HG03103 (cell line): ENCODE data around the gene NAB2.
A peak's percentile ranks its signal among the peaks of the same experiment; 100 is the strongest.
"Not testable (repeated sequence)": the region's sequence is repeated elsewhere in the genome, so short reads cannot be mapped to it uniquely, and the experiment has no call there.

Experiments used
- ATAC-seq: cut with Tn5 transposase; IDR thresholded peaks from one replicate; pipeline ENCODE4 v1.9.1; 2021; ENCODE audit warnings: low read depth; ENCODE audit not compliant: unreplicated experiment

Gene NAB2

DNA sequence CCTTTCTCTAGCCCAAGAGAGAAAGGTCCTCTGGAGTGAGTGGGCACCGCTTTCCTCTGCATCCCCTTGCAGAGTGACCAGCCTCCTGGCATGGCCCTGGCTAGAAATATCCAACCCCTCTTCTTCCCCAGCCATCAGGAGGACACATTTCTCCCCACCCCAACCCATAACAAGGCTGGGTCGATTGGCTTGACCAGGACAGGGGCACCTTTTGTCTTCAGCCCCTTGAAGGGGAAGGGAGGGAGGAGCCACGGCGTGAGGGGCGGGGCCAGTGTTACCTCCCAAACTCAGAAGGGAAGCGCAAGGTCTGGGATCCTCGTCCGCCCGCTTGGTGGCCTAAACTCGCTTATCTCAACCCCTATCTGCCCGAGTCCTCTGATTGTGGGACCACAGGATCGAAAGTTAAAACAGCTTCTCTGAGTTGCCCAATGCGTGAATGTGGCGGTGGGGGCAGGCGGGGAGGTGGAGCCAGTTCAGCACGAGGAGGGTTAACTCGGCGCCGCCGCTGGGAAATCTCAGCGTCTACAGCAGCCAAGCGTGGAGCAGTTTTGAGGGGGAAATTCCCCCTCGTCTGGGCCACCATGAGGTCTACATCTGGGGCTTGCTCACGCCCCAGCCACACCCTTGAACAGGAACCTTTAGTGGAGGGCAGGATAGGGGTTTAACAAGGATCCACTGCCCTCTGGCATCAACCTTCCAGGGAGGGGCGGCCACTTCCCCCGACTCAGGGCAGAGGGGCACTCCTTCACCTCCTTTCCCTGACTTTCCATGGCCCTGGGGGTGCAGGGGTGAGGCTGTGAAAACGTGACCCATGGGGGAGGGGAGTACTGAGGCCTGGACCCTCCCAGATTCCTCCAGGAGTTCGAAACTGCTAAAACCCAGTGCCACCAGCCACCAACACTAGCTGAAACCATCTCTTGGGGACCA, 21.5 kb downstream of the NAB2 start:
- no peak for ATAC-seq

DNA sequence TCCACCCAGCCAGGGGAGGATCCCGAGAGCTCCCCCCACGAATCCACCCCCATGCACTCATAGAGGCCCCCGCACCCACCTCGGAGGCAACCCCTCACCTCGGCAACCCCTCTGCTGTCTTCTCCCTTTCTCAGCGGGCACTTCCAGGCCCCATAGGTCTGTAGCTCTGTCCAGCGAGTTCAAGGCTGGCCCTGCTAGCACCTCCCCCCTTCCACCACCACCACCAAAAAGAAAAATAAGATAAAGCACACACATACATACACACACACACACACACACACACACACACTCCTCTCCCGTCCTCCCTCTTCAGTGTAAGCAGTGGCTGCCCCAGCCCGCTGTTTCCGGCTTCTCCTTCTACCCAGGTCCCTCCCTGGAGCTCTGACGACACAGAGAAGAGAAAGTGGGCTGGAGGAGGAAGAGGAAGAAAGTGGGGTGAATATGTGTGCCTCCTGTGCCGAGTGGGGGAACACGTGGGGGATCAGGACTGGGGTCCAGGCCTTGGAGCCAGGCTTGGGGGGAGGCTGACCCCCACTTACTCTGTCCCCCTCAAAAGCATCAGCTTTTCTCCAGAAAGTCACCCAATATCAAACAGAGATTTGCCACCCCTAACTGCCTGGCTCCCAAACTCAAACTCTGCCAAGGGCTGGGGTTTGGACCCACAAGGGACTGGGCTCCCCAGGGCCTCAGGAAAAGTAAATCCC, 22.3 kb downstream of the NAB2 start, which contains the start of gene STAT6:
TSS of gene STAT6 (minus strand) at position 332 of the 704 bp plus-strand sequence. CDS start 3,084 bp downstream, outside the sequence.
- ATAC-seq = peak; percentile 43

GRCh38 chr12:57112492-57113294, 23.8 kb downstream of the NAB2 start:
- ATAC-seq = peak; percentile 51

GRCh38 chr12:57116580-57117281, 27.8 kb downstream of the NAB2 start:
- no peak for ATAC-seq

GRCh38 chr12:57118711-57119271, 29.9 kb downstream of the NAB2 start:
- no peak for ATAC-seq

GRCh38 chr12:57119294-57120085, 30.6 kb downstream of the NAB2 start:
- no peak for ATAC-seq

- not testable (repeated sequence) for ATAC-seq
Observed at GRCh38 chr12:57120718-57121117, 31.8 kb downstream of the NAB2 start.

- ATAC-seq = no peak
Observed at GRCh38 chr12:57123813-57124212, 34.9 kb downstream of the NAB2 start.

GRCh38 chr12:57124261-57124877, 35.5 kb downstream of the NAB2 start:
- ATAC-seq = no peak

DNA sequence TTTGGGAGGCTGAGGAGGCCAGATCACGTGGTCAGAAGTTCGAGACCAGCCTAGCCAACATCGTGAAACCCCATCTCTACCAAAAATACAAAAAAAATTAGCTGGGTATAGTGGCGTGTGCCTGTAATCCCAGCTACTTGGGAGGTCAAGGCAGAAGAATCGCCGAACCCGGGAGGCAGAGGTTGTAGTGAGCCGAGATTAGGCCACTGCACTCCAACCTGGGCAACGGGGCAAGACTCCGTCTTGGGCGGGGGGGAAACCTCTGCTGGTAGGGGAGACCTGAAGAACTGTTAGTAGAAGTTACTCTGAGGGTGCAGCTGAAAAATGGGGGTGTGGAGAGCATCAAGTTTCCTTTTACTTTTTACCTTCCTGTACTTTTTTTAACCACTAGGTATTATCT, 37.1 kb downstream of the NAB2 start:
- no peak for ATAC-seq

GRCh38 chr12:57126561-57126960, 37.6 kb downstream of the NAB2 start:
- ATAC-seq = no peak

DNA sequence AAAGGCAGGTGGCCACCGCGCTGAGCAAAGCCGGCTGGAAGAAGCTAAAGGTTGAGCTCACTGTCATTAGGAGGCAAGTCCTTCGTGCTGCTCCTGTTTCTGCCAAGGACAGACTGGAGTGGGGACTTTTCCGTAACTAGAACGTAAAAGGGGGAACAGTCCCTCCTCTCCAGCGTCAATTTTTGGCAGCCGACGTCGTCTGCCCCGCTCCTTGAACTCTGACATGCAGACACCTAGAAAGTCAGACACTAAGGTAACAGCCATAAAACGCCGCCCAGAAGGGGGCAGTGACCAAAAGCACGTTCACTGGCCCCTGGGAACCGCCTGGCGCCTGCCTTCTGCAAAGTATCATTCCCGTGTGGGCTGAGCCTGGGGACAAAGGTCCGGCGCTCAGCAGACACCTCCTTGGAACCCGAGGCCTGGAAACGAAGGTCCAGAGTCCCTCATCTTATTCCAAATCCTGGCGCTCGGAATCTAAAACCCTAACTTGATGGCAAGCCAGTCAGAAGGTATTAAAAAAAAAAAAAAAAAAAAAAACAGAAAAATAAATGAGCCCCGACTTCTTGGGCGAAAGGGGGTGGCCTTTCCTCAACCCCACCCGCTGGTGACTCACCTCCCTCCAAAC, 38.3 kb downstream of the NAB2 start:
- no peak for ATAC-seq

DNA sequence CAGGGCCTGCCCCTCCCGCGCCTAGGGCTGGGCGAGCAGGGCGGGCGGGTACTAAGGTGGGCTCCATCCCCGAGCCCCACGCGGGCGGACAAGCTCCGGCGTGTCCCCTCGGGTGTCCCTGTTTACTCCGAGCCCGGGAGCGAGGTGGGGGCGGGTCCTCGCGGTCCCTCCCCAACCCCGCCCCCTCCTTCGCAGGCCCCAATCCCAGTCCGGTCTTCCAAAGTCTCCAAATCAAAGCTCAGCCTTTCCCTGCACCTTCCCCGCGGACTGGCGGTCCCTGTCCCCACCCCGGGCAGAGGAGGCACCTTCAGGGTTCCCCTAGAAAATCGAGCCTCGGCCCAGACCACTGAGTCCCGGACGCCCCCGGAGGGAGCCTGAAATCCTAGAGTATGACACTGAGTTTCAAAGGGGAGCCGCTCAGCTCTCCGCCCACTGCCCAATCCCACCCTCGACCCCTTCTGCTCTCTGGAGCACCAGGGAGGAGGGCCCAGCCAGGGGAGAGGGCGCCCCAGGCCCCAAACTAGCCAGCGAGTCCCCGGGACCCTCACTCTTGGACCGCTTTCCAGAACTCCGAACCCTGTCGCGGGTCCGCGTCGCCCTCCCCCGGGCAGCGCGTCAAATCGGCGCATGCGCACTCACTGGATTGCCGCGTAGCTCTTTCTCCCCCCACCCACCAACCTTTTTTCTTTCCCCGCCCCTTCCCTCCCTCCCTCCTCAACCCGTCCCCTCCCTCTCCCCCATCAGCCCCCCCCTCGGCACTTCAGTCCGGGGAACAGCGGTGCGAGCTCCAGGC, 39.0 kb downstream of the NAB2 start, which contains the start of gene LRP1:
TSS of gene LRP1 (plus strand) at position 758 of the 793 bp plus-strand sequence. CDS start 482 bp downstream, outside the sequence.
- no peak for ATAC-seq

- no peak for ATAC-seq
Observed at GRCh38 chr12:57128519-57129247, 39.8 kb downstream of the NAB2 start.

GRCh38 chr12:57129321-57129842, 40.5 kb downstream of the NAB2 start:
- ATAC-seq = no peak

GRCh38 chr12:57129889-57130288, 41.0 kb downstream of the NAB2 start:
- no peak for ATAC-seq
